Kidney epithelial cell (primary cell): ENCODE data around the gene EEF2KMT. TPM values are rescaled to one million over a fixed set of nuclear protein-coding genes. Genes with fewer than 3 reads are reported as not detected.
A peak's percentile ranks its signal among the peaks of the same experiment; 100 is the strongest.
"Not testable (repeated sequence)": the region's sequence is repeated elsewhere in the genome, so short reads cannot be mapped to it uniquely, and the experiment has no call there.

Experiments
- DNase-seq: peaks from one replicate; pipeline ENCODE4 v3.0.0-alpha.2; 2010; ENCODE audit warnings: low read depth
- H3K27me3 ChIP-seq: 2 replicates; pipeline ENCODE4 v1.6.0; 2011; ENCODE audit warnings: low read length; ENCODE audit not compliant: control insufficient read depth, insufficient read depth
- H3K36me3 ChIP-seq: 2 replicates; pipeline ENCODE4 v1.5.1; 2011; ENCODE audit warnings: low read length; ENCODE audit not compliant: control insufficient read depth, insufficient read depth
- H3K4me3 ChIP-seq: 2 replicates; pipeline ENCODE4 v1.5.1; 2011; ENCODE audit warnings: low read depth, mild to moderate bottlenecking, control low read depth, low read length
- CTCF ChIP-seq: IDR thresholded peaks from 2 replicates; pipeline ENCODE4 v1.5.1; 2011; ENCODE audit warnings: mild to moderate bottlenecking, moderate library complexity, low read length, control low read depth, inconsistent platforms; ENCODE audit not compliant: insufficient read depth, poor library complexity, severe bottlenecking
- total RNA-seq: library from RNA; depleted of rRNA; stranded (reverse); fragments of >200 nt; gene quantifications from 2 replicates; pipeline ENCODE4 v1.2.3, GENCODE V29; 2015

EEF2KMT gene
- total RNA-seq, 1 donor from 2014 or later = 16.8 TPM

- no peak for TF ChIP-seq CTCF
- no peaks in the 10 kb centered on the region for H3K36me3 ChIP-seq
- no peak overlapping the region for H3K4me3 ChIP-seq
- H3K27me3 ChIP-seq = no peaks in the 10 kb centered on the region
- DNase-seq = no peak
Measured at GRCh38 chr16:5077304-5077703, 20.3 kb downstream of the EEF2KMT start.

- no peaks in the 10 kb centered on the region for H3K36me3 ChIP-seq
- H3K4me3 ChIP-seq = no peak overlapping the region
- no peak for DNase-seq
- TF ChIP-seq CTCF = no peak
- no peaks in the 10 kb centered on the region for H3K27me3 ChIP-seq
Measured at GRCh38 chr16:5075637-5076036, 22.0 kb downstream of the EEF2KMT start.

- not testable (repeated sequence) for H3K4me3 ChIP-seq, H3K27me3 ChIP-seq, DNase-seq, H3K36me3 ChIP-seq
Measured at GRCh38 chr16:5073771-5074170, 23.8 kb downstream of the EEF2KMT start.

GRCh38 chr16:5073279-5073629 lies 24.3 kb downstream of the EEF2KMT start:
- TF ChIP-seq CTCF = no peak
- Histone ChIP-seq H3K4me3 (no peak overlapping the region), H3K36me3 (no peaks in the 10 kb centered on the region), H3K27me3 (no peaks in the 10 kb centered on the region)
- DNase-seq = no peak

GRCh38 chr16:5072334-5073278 lies 25.0 kb downstream of the EEF2KMT start:
- Histone ChIP-seq H3K27me3 (no peaks in the 10 kb centered on the region), H3K4me3 (peak overlapping the region; percentile 88), H3K36me3 (no peaks in the 10 kb centered on the region)
- DNase-seq = no peak
- TF ChIP-seq CTCF = no peak

GRCh38 chr16:5071681-5072333 lies 25.8 kb downstream of the EEF2KMT start, which contains the start of gene ALG1:
Gene ALG1 (plus strand): TSS chr16:5071843. CDS start chr16:5071850, 7 bp downstream.
- Histone ChIP-seq H3K27me3 (peaks cover 2% of the 10 kb centered on the region), H3K4me3 (peak within 1 kb of the TSS; percentile 88), H3K36me3 (no peaks in the 10 kb centered on the region)
- no peak for TF ChIP-seq CTCF
- peak; percentile 49 for DNase-seq
